Measurements from ENCODE around the gene PLD5. TPM values are rescaled to one million over a fixed set of nuclear protein-coding genes. Genes with fewer than 3 reads are reported as not detected.

PLD5 gene
- total RNA-seq, 1 experiment from 2014 or later: 1.8 TPM

DNA sequence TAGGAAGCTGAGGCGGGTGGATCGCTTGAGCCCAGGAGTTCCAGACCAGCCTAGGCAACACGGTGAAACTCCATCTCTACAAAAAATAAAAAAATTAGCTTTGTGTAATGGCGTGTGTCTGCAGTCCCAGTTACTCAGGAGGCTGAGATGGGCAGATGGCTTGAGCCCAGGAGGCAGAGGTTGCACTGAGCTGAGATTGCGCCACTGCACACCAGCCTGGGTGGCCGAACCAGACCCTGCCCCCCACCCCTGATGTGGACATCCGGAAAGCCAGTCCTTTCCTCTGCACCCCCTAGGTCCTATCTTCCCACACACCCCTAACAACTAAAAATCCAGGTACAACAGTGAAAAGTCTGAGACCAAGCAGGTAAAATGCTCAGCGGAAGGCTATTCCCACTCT, 71.9 kb downstream of the PLD5 start:
- TF ChIP-seq, protein P1, sequence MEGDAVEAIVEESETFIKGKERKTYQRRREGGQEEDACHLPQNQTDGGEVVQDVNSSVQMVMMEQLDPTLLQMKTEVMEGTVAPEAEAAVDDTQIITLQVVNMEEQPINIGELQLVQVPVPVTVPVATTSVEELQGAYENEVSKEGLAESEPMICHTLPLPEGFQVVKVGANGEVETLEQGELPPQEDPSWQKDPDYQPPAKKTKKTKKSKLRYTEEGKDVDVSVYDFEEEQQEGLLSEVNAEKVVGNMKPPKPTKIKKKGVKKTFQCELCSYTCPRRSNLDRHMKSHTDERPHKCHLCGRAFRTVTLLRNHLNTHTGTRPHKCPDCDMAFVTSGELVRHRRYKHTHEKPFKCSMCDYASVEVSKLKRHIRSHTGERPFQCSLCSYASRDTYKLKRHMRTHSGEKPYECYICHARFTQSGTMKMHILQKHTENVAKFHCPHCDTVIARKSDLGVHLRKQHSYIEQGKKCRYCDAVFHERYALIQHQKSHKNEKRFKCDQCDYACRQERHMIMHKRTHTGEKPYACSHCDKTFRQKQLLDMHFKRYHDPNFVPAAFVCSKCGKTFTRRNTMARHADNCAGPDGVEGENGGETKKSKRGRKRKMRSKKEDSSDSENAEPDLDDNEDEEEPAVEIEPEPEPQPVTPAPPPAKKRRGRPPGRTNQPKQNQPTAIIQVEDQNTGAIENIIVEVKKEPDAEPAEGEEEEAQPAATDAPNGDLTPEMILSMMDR (IDR thresholded peaks at IDR 0.05; ENCODE audit: insufficient read depth in 1 of 2, low read depth in 1 of 2, low read length in 1 of 2, severe bottlenecking in 1 of 2, unreplicated experiment in 1 of 2): no peak
- no peaks in the 10 kb centered on the region for H3K9me3 ChIP-seq
- Mint-ChIP-seq H3K27me3 (ENCODE audit: insufficient read depth, unreplicated experiment) (no peaks in the 10 kb centered on the region), H3K27ac (ENCODE audit: unreplicated experiment) (no peak overlapping the region), H3K9me3 (ENCODE audit: unreplicated experiment) (no peaks in the 10 kb centered on the region), H3K4me3 (ENCODE audit: unreplicated experiment) (no peak overlapping the region), H3K36me3 (ENCODE audit: insufficient read depth, unreplicated experiment) (no peaks in the 10 kb centered on the region), H3K4me1 (ENCODE audit: low read depth, unreplicated experiment) (no peaks in the 10 kb centered on the region)
- no TSS peak for BruUV-seq (replicated peaks)
- no peaks in the 10 kb centered on the region for H3K27me3 ChIP-seq (replicated peaks; ENCODE audit: control insufficient read depth, insufficient read depth, low read length)
- intact Hi-C loops (cut with micrococcal nuclease; ENCODE audit: unreplicated experiment): loop anchor here (10.0 kb wide), 1 partner anchor 438 kb away; no protein-coding TSS in a partner anchor
- no peak overlapping the region for H3K4me3 ChIP-seq (ENCODE audit: low read depth, low read length)
- ChIA-PET POLR2A (no interaction called here), CTCF (no interaction called here)
- no peaks in the 10 kb centered on the region for H3K4me1 ChIP-seq
- no peak for DNase-seq
- no peaks in the 10 kb centered on the region for H3K36me3 ChIP-seq (ENCODE audit: control insufficient read depth, insufficient read depth, low read length)

DNA sequence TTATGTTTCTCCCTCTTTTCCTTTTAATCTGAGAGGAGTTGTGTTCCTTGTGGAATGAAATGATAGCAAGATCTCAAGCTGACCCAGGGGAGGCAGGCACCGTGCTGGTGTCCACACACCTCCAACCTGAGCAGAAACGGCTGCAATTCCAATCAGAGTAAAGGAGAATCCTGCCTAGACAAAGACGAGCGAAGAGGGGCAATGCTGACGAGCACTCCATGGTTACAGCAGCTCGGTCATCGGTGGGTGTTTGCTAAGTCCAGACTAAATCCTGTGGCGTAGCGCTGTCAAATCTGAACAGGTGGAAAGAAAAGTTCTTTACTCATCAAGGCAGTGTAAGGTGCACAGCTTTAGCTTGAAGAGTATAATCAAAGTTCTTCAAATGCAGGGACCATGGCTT, 74.8 kb downstream of the PLD5 start:
- Mint-ChIP-seq H3K36me3 (ENCODE audit: insufficient read depth, unreplicated experiment) (no peaks in the 10 kb centered on the region), H3K4me1 (ENCODE audit: low read depth, unreplicated experiment) (no peaks in the 10 kb centered on the region), H3K4me3 (ENCODE audit: unreplicated experiment) (no peak overlapping the region), H3K27me3 (ENCODE audit: insufficient read depth, unreplicated experiment) (no peaks in the 10 kb centered on the region), H3K27ac (ENCODE audit: unreplicated experiment) (no peak overlapping the region), H3K9me3 (ENCODE audit: unreplicated experiment) (no peaks in the 10 kb centered on the region)
- H3K4me1 ChIP-seq: no peaks in the 10 kb centered on the region
- H3K4me3 ChIP-seq (ENCODE audit: low read depth, low read length): no peak overlapping the region
- CTCF ChIA-PET: no interaction called here
- no peaks in the 10 kb centered on the region for H3K27me3 ChIP-seq (replicated peaks; ENCODE audit: control insufficient read depth, insufficient read depth, low read length)
- TF ChIP-seq, protein P1 (IDR thresholded peaks at IDR 0.05; ENCODE audit: insufficient read depth in 1 of 2, low read depth in 1 of 2, low read length in 1 of 2, severe bottlenecking in 1 of 2, unreplicated experiment in 1 of 2): no peak
- BruUV-seq (replicated peaks): no TSS peak
- intact Hi-C loops (cut with micrococcal nuclease; ENCODE audit: unreplicated experiment): loop anchor here (10.0 kb wide), 1 partner anchor 435 kb away; no protein-coding TSS in a partner anchor
- H3K9me3 ChIP-seq: no peaks in the 10 kb centered on the region
- DNase-seq: no peak
- POLR2A ChIA-PET: no interaction called here
- H3K36me3 ChIP-seq (ENCODE audit: control insufficient read depth, insufficient read depth, low read length): no peaks in the 10 kb centered on the region

DNA sequence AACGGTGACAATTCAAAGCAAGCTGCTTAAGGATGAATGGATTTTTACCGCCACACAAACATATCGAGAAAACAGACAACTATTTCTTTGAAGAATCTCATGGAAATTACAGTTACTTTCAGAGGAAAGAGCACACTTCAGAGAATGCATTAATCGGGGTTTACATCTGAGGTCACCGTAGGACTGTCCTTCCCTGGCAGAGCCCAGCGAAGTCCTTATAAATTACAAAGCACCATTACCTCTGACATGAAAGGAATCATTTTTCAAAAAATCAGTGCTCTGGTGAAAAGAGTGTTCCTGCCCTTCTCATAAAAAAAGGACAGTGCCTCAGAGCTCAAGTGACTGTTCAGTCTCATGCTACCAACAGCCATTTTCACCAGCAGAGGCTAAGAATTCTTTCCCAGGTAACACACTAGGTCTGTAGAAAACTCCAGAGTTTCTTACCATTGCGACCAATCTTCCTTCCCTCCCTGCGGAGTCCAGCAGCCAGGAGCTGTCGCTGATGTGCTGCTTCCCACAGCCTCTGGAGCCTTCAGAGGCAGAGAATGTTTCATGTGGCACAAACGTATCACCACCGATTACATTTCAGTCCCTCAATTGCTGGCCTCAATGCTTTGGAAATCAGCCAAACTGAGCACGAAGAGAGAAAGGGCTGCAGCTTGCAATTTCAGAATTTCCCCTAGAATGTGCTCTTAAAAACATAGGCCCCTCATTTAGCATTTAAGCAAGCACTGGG, 75.4 kb downstream of the PLD5 start:
- Mint-ChIP-seq H3K4me1 (ENCODE audit: low read depth, unreplicated experiment) (no peaks in the 10 kb centered on the region), H3K4me3 (ENCODE audit: unreplicated experiment) (no peak overlapping the region), H3K36me3 (ENCODE audit: insufficient read depth, unreplicated experiment) (no peaks in the 10 kb centered on the region), H3K27ac (ENCODE audit: unreplicated experiment) (no peak overlapping the region), H3K9me3 (ENCODE audit: unreplicated experiment) (no peaks in the 10 kb centered on the region), H3K27me3 (ENCODE audit: insufficient read depth, unreplicated experiment) (no peaks in the 10 kb centered on the region)
- TF ChIP-seq, protein P1 (IDR thresholded peaks at IDR 0.05; ENCODE audit: insufficient read depth in 1 of 2, low read depth in 1 of 2, low read length in 1 of 2, severe bottlenecking in 1 of 2, unreplicated experiment in 1 of 2): no peak
- DNase-seq: no peak
- H3K4me1 ChIP-seq: no peaks in the 10 kb centered on the region
- no TSS peak for BruUV-seq (replicated peaks)
- H3K9me3 ChIP-seq: no peaks in the 10 kb centered on the region
- no peaks in the 10 kb centered on the region for H3K27me3 ChIP-seq (replicated peaks; ENCODE audit: control insufficient read depth, insufficient read depth, low read length)
- H3K4me3 ChIP-seq (ENCODE audit: low read depth, low read length): no peak overlapping the region
- ChIA-PET POLR2A (no interaction called here), CTCF (no interaction called here)
- intact Hi-C loops (cut with micrococcal nuclease; ENCODE audit: unreplicated experiment): no loop called here
- no peaks in the 10 kb centered on the region for H3K36me3 ChIP-seq (ENCODE audit: control insufficient read depth, insufficient read depth, low read length)
